Activated T-cell treated with anti-CD3 and anti-CD28 coated beads, Interleukin-2, amount 50 U/mL, for 1 hour (primary cell): ENCODE results near the gene PSMB9.
"Not testable (repeated sequence)": the region's sequence is repeated elsewhere in the genome, so short reads cannot be mapped to it uniquely, and the experiment has no call there.

Experiments
- DNase-seq: peaks from one replicate; pipeline ENCODE4 v3.0.0-alpha.2; 2020

The PSMB9 gene

GRCh38 chr6:32865724-32866443 lies 11.9 kb downstream of the PSMB9 start:
- DNase-seq = no peak

DNA sequence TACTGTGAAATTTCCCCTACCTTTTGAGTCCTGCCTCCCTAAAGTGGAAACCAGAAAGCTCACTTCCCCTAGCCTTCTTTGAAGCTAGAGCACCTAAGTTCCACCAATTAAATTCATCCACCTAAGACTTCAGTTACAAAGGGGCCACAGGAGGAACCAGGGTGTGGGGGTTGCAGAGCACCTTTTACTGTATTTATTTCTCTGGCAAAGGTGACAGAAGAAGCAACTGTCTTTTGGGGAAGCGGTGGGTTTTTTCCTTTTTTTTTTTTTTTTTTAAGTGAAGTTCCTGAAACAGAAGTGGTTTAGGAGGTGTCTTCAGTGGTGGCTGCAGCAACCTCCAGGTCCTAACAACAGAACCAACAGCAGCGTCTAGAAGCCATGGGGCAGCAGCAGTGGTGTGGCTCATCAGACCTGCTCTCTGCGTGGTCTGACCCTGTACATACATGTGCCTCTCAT lies 13.1 kb downstream of the PSMB9 start:
- DNase-seq = no peak

DNA sequence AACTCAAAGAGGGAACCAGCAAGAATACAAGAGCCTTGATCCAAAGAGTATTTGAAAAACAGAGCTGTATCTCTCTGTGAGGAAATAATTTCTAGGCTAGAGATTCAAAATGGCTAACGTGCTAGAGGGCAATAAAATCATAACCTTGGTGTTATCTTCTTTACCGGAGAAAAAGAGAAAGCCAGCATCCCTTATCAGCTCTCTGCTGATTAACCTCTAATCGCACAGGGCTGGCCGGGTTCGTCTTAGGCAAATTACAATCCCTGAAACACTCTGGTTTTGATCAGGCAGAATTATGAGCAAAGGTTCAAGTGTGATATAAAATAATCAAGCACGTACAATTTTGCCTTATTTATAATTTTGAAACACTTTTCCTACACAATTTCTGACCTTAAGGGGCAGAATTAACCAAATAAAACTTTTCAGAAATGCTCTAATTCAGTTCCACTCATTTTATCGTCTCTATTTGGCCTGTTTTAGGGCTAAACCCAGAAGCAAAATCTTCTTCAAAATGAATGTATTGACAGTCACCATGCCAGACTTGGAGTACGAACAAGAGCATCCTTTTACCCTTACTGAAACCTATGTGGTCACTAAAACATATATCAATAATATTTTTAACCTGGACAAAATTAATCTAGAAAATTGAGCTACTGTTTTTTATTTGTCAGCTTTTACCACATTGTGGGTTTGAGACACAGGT lies 13.7 kb downstream of the PSMB9 start:
- DNase-seq = no peak

GRCh38 chr6:32868257-32868788 lies 14.3 kb downstream of the PSMB9 start:
- DNase-seq = peak; percentile 85

DNA sequence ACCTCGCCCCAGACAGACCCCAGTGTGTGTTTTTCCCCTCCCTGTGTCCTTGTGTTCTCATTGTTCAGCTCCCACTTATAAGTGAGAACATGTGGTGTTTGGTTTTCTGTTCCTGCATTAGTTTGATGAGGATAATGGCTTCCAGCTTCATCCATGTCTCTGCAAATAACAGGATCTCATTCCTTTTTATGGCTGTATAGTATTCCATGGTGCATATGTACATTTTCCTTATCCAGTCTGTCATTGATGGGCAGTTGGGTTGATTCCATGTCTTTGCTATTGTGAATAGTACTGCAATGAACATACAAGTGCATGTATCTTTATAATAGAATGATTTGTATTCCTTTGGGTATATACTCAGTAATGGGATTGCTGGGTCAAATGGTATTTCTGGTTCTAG lies 20.0 kb downstream of the PSMB9 start:
- DNase-seq = not testable (repeated sequence)

DNA sequence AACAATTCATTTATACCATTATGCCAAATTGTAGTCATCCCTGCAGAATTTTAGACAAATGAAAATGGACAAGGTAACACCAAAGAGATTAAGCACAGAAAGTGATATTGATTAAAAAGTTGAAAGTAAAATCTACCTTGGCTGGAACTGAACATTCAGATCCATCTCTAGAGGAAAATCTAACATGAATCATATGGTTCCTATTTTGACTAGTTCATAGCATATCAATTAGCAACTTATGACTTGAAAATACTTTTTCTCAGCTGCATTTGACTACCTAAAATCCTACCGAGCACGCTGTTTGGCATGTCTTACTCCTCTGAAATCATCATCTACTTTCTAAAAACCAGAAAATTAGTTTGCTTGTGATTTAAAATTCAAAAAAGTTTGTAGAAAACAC lies 22.6 kb downstream of the PSMB9 start:
- no peak for DNase-seq

DNA sequence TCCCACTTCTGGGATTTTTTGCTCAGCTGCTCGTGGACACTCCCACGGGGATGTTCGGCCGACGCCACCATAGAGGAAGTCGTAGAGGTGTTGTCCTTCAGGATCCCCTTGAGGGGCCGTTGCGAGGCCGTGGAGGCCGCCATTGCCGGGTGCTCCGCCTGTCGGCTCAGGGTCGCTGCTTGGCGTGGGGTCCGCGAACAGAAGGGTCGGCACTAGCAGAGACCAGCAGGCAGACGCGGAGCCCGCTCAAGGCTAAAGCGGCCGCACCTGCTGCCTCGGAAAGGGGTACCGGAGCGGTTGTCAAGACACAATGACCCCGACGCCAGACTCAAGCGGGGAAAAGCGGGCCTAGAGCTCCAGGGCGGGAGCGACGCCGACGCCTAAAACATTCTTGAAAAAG lies 25.7 kb downstream of the PSMB9 start:
- DNase-seq = no peak

DNA sequence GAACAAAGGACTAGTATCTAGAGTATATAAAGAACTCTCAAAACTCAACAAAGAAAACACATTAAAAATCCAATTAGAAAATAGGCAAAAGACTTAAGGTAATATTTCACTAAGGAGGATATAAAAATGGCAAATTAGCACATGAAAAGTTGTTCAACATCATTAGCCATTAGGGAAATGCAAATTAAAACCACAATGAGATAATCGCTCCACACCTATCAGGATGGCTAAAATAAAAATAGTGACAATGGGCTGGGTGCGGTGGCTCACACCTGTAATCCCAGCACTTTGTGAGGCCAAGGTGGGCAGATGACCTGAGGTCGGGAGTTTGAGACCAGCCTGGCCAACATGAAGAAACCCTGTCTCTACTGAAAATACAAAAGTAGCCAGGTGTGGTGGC lies 27.0 kb downstream of the PSMB9 start:
- not testable (repeated sequence) for DNase-seq

DNA sequence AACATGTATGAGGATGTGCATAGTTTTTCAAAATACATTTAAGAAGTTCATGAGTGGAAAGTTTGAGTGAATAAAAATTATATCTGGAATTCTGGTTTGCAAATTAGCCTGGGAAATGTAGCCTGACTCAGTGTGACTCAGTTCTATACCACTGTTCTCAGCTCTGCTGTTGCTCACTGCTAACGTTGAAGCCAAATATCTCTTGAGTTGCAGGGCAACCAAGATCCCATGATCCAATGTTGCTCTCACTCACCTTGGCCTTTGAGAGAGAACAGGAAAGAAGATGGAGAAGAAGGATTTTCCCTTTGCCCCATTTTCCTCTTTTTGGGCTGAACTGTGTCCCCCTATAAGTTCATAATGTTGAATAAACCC lies 28.9 kb downstream of the PSMB9 start:
- DNase-seq = no peak

- no peak for DNase-seq
Observed at GRCh38 chr6:32883789-32884188, 29.8 kb downstream of the PSMB9 start.

DNA sequence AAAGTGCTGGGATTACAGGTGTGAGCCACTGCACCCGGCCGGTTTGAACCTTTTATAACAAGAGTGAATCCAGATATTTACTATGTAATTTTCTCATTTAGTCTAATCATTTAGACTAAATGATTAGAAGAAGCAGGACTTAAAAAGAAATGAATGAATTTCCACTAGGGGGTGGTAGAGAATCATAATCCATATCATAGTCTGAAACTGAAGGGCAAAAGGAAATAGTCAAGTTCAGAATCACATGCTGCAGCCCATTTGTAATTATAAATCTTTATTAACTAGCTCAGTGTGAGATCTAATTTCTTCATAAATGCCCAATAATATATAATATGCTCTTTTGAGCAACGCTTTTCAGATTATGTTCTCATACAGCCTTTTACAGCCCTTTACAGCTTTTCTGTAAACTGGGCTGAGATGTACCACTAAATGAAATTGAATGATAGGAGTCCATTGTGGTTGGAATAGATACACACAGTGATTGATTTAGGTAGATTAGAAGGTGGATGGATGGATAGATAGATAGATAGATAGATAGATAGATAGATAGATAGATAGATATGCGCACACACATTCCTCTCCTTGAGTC lies 31.8 kb downstream of the PSMB9 start:
- DNase-seq = no peak

DNA sequence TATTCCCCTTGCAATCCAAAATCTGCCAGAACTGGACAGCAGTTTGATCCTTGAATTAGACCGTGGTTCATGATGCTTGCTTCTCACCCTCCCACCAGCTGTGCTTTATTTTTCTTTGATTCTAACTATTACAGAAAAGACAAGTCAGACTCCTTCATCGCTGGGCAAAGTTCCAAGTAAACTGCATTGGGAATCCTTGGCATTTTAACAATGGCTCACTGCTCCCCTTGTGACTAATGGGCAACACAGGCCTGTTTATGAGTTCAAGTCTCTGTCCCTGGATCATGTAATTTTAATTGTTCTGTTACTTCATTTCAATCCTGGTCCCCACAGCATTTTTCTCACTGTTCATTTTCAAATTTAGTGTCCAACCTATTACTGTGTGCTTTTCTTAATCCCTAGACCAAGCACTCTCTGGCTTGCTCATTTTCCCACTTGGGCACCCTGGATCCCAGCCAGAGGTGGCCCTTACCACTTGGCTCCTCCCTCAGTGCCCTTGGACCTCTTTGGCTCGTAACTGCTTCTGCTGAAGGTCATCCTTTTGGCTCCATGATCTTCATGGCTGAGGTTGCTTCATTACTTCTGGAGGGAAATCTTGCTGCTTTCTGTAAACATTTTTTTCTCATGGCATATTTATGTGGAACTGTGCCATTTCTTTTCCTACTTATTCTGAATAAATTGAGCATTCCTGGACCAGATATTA lies 32.8 kb downstream of the PSMB9 start:
- DNase-seq = no peak

- DNase-seq = no peak
Observed at GRCh38 chr6:32887616-32888015, 33.6 kb downstream of the PSMB9 start.

- DNase-seq = no peak
Observed at GRCh38 chr6:32888576-32888975, 34.6 kb downstream of the PSMB9 start.

DNA sequence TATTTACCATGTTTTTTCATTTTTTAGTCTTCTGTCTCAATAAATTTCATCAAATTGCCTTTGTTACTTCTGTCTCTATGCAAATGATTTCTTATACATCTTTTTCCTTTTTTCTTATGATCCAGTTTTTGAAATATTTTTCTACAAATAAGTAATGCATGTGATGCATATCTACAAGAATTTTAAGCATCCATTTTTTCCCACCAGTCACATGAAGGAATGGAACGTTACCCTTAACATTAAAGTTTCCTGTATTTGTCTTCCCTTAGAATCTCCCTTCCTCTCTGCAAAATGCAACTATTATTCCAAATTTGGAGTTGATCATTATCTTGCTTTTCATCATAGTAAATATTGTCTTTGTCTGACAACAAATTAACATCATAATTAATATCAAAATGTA lies 35.5 kb downstream of the PSMB9 start:
- DNase-seq = no peak

GRCh38 chr6:32890831-32891230 lies 36.8 kb downstream of the PSMB9 start:
- DNase-seq = no peak

- peak; percentile 98 for DNase-seq
Observed at GRCh38 chr6:32894085-32895005, 40.4 kb downstream of the PSMB9 start.

DNA sequence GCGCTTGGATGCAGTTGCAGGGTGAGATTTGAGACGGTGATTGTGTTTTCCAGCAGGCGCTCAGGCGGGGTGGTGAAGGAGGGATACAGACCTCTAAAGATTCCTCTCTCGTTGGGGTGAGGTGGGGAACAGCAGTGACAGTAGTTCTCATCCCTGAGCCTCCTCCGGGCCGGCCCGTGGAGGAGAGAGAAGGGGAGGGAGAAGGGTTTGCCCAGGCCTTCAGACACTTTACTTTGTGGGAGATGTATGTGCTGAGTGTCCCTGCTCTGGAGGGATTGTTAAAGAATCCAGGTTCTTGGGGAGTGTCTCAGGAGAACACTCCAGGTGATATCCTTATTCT lies 41.0 kb downstream of the PSMB9 start:
- no peak for DNase-seq

GRCh38 chr6:32903952-32904351 lies 50.0 kb downstream of the PSMB9 start:
- no peak for DNase-seq

- DNase-seq = no peak
Observed at GRCh38 chr6:32905078-32905477, 51.1 kb downstream of the PSMB9 start.

DNA sequence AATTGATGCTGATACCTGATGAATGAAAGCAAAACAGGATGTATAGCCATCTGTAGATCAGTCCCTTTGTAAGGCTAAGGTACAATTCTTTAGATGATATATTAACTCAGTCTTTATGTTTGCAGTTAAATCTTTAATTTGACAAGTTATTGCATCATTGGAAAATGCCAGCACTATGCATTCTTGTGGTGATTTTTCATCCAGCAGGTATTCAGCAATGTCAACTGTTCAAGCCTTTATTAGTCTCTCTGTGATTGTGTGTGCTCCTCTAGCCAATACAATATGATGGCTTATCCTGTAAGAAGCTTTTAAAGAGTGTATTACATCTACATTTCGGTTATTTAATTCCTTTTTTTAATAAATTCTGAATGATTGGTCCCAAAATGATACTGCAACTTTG lies 52.5 kb downstream of the PSMB9 start:
- no peak for DNase-seq

- no peak for DNase-seq
Observed at GRCh38 chr6:32908897-32909296, 54.9 kb downstream of the PSMB9 start.
